Measurements from ENCODE around the gene KLHDC8B.

- no peak for TF ChIP-seq EP300 (IDR thresholded peaks at IDR 0.05)
- no peak for TF ChIP-seq POLR2A (IDR thresholded peaks at IDR 0.05)
- TF ChIP-seq CTCF (IDR thresholded peaks at IDR 0.05), result no peak
- no peak for TF ChIP-seq POLR2AphosphoS5 (IDR thresholded peaks at IDR 0.05)
Measured at GRCh38 chr3:49135499-49135898, 35.9 kb upstream of the KLHDC8B start.

Data from upper lobe of left lung (tissue), 4 donors.